ENCODE measurements around the gene ACP2.

- no peak for TF ChIP-seq CTCF (IDR thresholded peaks at IDR 0.05; ENCODE audit: insufficient read depth, low read depth, low read length)
- no peak for TF ChIP-seq EZH2 (IDR thresholded peaks at IDR 0.05; ENCODE audit: insufficient read depth, low read length)
These were observed 39.5 kb upstream of the ACP2 start for GRCh38 chr11:47288066-47288465.
